ENCODE results near the gene ALPG.

GRCh38 chr2:232363784-232364615 lies 42.6 kb upstream of the ALPG start:
- TF ChIP-seq FOXP2 (optimal IDR thresholded peaks at IDR 0.05; ENCODE audit: control extremely low read depth, extremely low read length, insufficient read depth) (no peak), POLR2AphosphoS5 (IDR thresholded peaks at IDR 0.05; ENCODE audit: borderline replicate concordance, low read depth, low read length) (no peak)

Data from SK-N-MC (cell line).